ENCODE data around the gene CDKAL1.

DNA sequence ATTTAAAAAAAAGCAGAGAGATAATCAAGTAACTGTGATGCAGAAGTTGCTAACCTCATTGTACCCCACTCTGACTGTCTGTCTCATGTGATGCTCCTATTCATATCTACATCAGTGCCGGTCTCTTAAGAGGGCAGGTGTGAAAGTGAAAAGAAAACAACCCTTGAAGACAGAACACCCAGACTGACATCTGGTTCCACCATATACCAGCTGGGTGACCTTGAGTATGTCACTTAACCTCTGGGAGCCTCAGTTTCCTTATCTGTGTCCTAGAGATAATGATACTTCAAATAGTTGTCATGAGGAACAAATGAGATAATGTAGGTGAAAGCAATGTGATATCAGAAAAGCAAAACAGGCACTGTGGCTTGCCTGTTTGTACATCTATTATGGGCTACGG is 632.5 kb downstream of the CDKAL1 start:
- no peak for TF ChIP-seq POLR2AphosphoS5 (IDR thresholded peaks at IDR 0.05; ENCODE audit: low read depth, low read length)
- no peak for TF ChIP-seq POLR2A (IDR thresholded peaks at IDR 0.05; ENCODE audit: low read depth, low read length)
